ENCODE data around the gene KYAT1.
"Not testable (repeated sequence)": the region's sequence is repeated elsewhere in the genome, so short reads cannot be mapped to it uniquely, and the experiment has no call there.

KYAT1 gene

GRCh38 chr9:128870128-128870940 is 11.4 kb downstream of the KYAT1 start:
- in situ Hi-C loops (cut with MboI; ENCODE audit: low pct_unique_long_range_greater_than_20kb, low sequenced_read_pairs, unreplicated experiment) = no loop called here
- TF ChIP-seq CTCF (IDR thresholded peaks at IDR 0.05; ENCODE audit: extremely low read depth, insufficient read depth, missing control alignments) = no peak
- no peak for DNase-seq (ENCODE audit: low spot score)

- in situ Hi-C loops (cut with MboI; ENCODE audit: low pct_unique_long_range_greater_than_20kb, low sequenced_read_pairs, unreplicated experiment) = no loop called here
- DNase-seq (ENCODE audit: low spot score) = peak; percentile 84
- TF ChIP-seq CTCF (IDR thresholded peaks at IDR 0.05; ENCODE audit: extremely low read depth, insufficient read depth, missing control alignments) = peak; percentile 93
Observed at GRCh38 chr9:128863647-128864046, 18.1 kb downstream of the KYAT1 start.

- DNase-seq (ENCODE audit: low spot score) = no peak
- in situ Hi-C loops (cut with MboI; ENCODE audit: low pct_unique_long_range_greater_than_20kb, low sequenced_read_pairs, unreplicated experiment) = no loop called here
- no peak for TF ChIP-seq CTCF (IDR thresholded peaks at IDR 0.05; ENCODE audit: extremely low read depth, insufficient read depth, missing control alignments)
Observed at GRCh38 chr9:128862401-128862851, 19.3 kb downstream of the KYAT1 start.

- no peak for TF ChIP-seq CTCF (IDR thresholded peaks at IDR 0.05; ENCODE audit: extremely low read depth, insufficient read depth, missing control alignments)
- in situ Hi-C loops (cut with MboI; ENCODE audit: low pct_unique_long_range_greater_than_20kb, low sequenced_read_pairs, unreplicated experiment) = no loop called here
- no peak for DNase-seq (ENCODE audit: low spot score)
Observed at GRCh38 chr9:128861501-128861900, 20.2 kb downstream of the KYAT1 start.

- TF ChIP-seq CTCF (IDR thresholded peaks at IDR 0.05; ENCODE audit: extremely low read depth, insufficient read depth, missing control alignments) = no peak
- in situ Hi-C loops (cut with MboI; ENCODE audit: low pct_unique_long_range_greater_than_20kb, low sequenced_read_pairs, unreplicated experiment) = no loop called here
Observed at GRCh38 chr9:128860937-128861336, 20.8 kb downstream of the KYAT1 start.

GRCh38 chr9:128858476-128858875 is 23.3 kb downstream of the KYAT1 start:
- in situ Hi-C loops (cut with MboI; ENCODE audit: low pct_unique_long_range_greater_than_20kb, low sequenced_read_pairs, unreplicated experiment); DNase-seq (ENCODE audit: low spot score): not testable (repeated sequence)

More at GRCh38 chr9:128860937-128861336, 20.8 kb downstream of the KYAT1 start:
- no peak for DNase-seq (ENCODE audit: low spot score)

GRCh38 chr9:128854454-128854853 is 27.3 kb downstream of the KYAT1 start:
- DNase-seq (ENCODE audit: low spot score); in situ Hi-C loops (cut with MboI; ENCODE audit: low pct_unique_long_range_greater_than_20kb, low sequenced_read_pairs, unreplicated experiment): not testable (repeated sequence)

- in situ Hi-C loops (cut with MboI; ENCODE audit: low pct_unique_long_range_greater_than_20kb, low sequenced_read_pairs, unreplicated experiment); DNase-seq (ENCODE audit: low spot score): not testable (repeated sequence)
Observed at GRCh38 chr9:128852646-128853045, 29.1 kb downstream of the KYAT1 start.
